Gastrocnemius medialis (tissue), 4 donors: ENCODE measurements around the gene CCDC138.

Source experiments
- POLR2A ChIP-seq, 2 donors: fragments of 450-650 bp; IDR thresholded peaks; one replicate each; pipeline ENCODE4 v1.6.1; 2017; ENCODE audit warnings: antibody characterized with exemption in 2 of 2, mild to moderate bottlenecking in 2 of 2, moderate library complexity in 2 of 2
- TF ChIP-seq, protein P1 (sequence below), 5 experiments: fragments of 450-650 bp in 3 of 5; fragments of 200-600 bp in 2 of 5; sonication (generic) in 2 of 5; IDR thresholded peaks in 4 of 5; conservative IDR thresholded peaks in 1 of 5; 1 replicate in 4 of 5; 2 replicates in 1 of 5; pipeline ENCODE4 v1.5.1; 2016 to 2019; ENCODE audit warnings: antibody characterized with exemption in 5 of 5, mild to moderate bottlenecking in 3 of 5, moderate library complexity in 3 of 5

- TF ChIP-seq POLR2A (IDR thresholded peaks at IDR 0.05): no peak
- TF ChIP-seq, protein P1, sequence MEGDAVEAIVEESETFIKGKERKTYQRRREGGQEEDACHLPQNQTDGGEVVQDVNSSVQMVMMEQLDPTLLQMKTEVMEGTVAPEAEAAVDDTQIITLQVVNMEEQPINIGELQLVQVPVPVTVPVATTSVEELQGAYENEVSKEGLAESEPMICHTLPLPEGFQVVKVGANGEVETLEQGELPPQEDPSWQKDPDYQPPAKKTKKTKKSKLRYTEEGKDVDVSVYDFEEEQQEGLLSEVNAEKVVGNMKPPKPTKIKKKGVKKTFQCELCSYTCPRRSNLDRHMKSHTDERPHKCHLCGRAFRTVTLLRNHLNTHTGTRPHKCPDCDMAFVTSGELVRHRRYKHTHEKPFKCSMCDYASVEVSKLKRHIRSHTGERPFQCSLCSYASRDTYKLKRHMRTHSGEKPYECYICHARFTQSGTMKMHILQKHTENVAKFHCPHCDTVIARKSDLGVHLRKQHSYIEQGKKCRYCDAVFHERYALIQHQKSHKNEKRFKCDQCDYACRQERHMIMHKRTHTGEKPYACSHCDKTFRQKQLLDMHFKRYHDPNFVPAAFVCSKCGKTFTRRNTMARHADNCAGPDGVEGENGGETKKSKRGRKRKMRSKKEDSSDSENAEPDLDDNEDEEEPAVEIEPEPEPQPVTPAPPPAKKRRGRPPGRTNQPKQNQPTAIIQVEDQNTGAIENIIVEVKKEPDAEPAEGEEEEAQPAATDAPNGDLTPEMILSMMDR (IDR thresholded peaks at IDR 0.05 in 4 of 5, conservative IDR thresholded peaks at IDR 0.05 in 1 of 5): no peak
These were observed 65.8 kb downstream of the CCDC138 start for GRCh38 chr2:108852375-108852774.
